Gastrocnemius medialis (tissue), 4 donors: ENCODE measurements around the gene TET3.

ENCODE experiments used
- CTCF ChIP-seq, 5 experiments: fragments of 450-650 bp in 3 of 5; fragments of 200-600 bp in 2 of 5; sonication (generic) in 2 of 5; IDR thresholded peaks in 4 of 5; conservative IDR thresholded peaks in 1 of 5; 1 replicate in 4 of 5; 2 replicates in 1 of 5; pipeline ENCODE4 v1.5.1; 2016 to 2019; ENCODE audit warnings: antibody characterized with exemption in 5 of 5, mild to moderate bottlenecking in 3 of 5, moderate library complexity in 3 of 5
- POLR2A ChIP-seq, 2 donors: fragments of 450-650 bp; IDR thresholded peaks; one replicate each; pipeline ENCODE4 v1.6.1; 2017; ENCODE audit warnings: antibody characterized with exemption in 2 of 2, mild to moderate bottlenecking in 2 of 2, moderate library complexity in 2 of 2

GRCh38 chr2:73964223-73964622 is 20.5 kb upstream of the TET3 start:
- TF ChIP-seq CTCF (IDR thresholded peaks at IDR 0.05 in 4 of 5, conservative IDR thresholded peaks at IDR 0.05 in 1 of 5) (no peak), POLR2A (IDR thresholded peaks at IDR 0.05) (no peak)
